Measurements from ENCODE around the gene PRKX.

The PRKX gene

GRCh38 chrX:3678328-3678727 is 35.1 kb downstream of the PRKX start:
- Histone ChIP-seq H3F3A (ENCODE audit: insufficient read depth) (no peaks in the 10 kb centered on the region), H3K27me3 (ENCODE audit: low read length) (no peaks in the 10 kb centered on the region), H3K27ac (ENCODE audit: low read depth, low read length) (no peak overlapping the region), H3K79me2 (ENCODE audit: insufficient read depth, low read length) (no peaks in the 10 kb centered on the region), H3K9ac (ENCODE audit: low read length) (no peak overlapping the region), H3K36me3 (ENCODE audit: low read length) (no peaks in the 10 kb centered on the region), H3K4me2 (ENCODE audit: low read depth, low read length, poor library complexity, severe bottlenecking) (no peak overlapping the region), H2AFZ (ENCODE audit: low read depth, low read length, severe bottlenecking) (no peak overlapping the region), H3K4me3 (ENCODE audit: insufficient read depth, low read length, poor library complexity, severe bottlenecking) (no peak overlapping the region), H4K20me1 (ENCODE audit: low read depth, low read length) (no peaks in the 10 kb centered on the region), H3K9me2 (replicated peaks; ENCODE audit: insufficient read depth, low read length) (no peaks in the 10 kb centered on the region), H3K9me3 (ENCODE audit: insufficient read depth, low read length) (no peaks in the 10 kb centered on the region)
- no peak for TF ChIP-seq EZH2phosphoT487 (conservative IDR thresholded peaks at IDR 0.05; ENCODE audit: low read length)
- TF ChIP-seq CTCF (IDR thresholded peaks at IDR 0.05; ENCODE audit: insufficient read depth, low read length, poor library complexity, severe bottlenecking), result no peak

GRCh38 chrX:3674881-3675280 is 38.6 kb downstream of the PRKX start:
- Histone ChIP-seq H4K20me1 (ENCODE audit: low read depth, low read length) (no peaks in the 10 kb centered on the region), H3K9me3 (ENCODE audit: insufficient read depth, low read length) (no peaks in the 10 kb centered on the region), H3K27ac (ENCODE audit: low read depth, low read length) (no peak overlapping the region), H3K79me2 (ENCODE audit: insufficient read depth, low read length) (no peaks in the 10 kb centered on the region), H3F3A (ENCODE audit: insufficient read depth) (no peaks in the 10 kb centered on the region), H3K27me3 (ENCODE audit: low read length) (no peaks in the 10 kb centered on the region), H3K4me3 (ENCODE audit: insufficient read depth, low read length, poor library complexity, severe bottlenecking) (no peak overlapping the region), H2AFZ (ENCODE audit: low read depth, low read length, severe bottlenecking) (no peak overlapping the region), H3K4me2 (ENCODE audit: low read depth, low read length, poor library complexity, severe bottlenecking) (no peak overlapping the region), H3K36me3 (ENCODE audit: low read length) (no peaks in the 10 kb centered on the region), H3K9me2 (replicated peaks; ENCODE audit: insufficient read depth, low read length) (no peaks in the 10 kb centered on the region), H3K9ac (ENCODE audit: low read length) (no peak overlapping the region)
- no peak for TF ChIP-seq CTCF (IDR thresholded peaks at IDR 0.05; ENCODE audit: insufficient read depth, low read length, poor library complexity, severe bottlenecking)
- TF ChIP-seq EZH2phosphoT487 (conservative IDR thresholded peaks at IDR 0.05; ENCODE audit: low read length), result no peak

GRCh38 chrX:3669841-3670475 is 43.5 kb downstream of the PRKX start:
- Histone ChIP-seq H3K27ac (ENCODE audit: low read depth, low read length) (no peak overlapping the region), H3K9me3 (ENCODE audit: insufficient read depth, low read length) (no peaks in the 10 kb centered on the region), H3K9me2 (replicated peaks; ENCODE audit: insufficient read depth, low read length) (no peaks in the 10 kb centered on the region), H3K9ac (ENCODE audit: low read length) (no peak overlapping the region), H3K4me2 (ENCODE audit: low read depth, low read length, poor library complexity, severe bottlenecking) (no peak overlapping the region), H3K4me3 (ENCODE audit: insufficient read depth, low read length, poor library complexity, severe bottlenecking) (no peak overlapping the region), H3K36me3 (ENCODE audit: low read length) (no peaks in the 10 kb centered on the region), H2AFZ (ENCODE audit: low read depth, low read length, severe bottlenecking) (no peak overlapping the region), H3K27me3 (ENCODE audit: low read length) (no peaks in the 10 kb centered on the region), H3K79me2 (ENCODE audit: insufficient read depth, low read length) (no peaks in the 10 kb centered on the region), H3F3A (ENCODE audit: insufficient read depth) (no peaks in the 10 kb centered on the region), H4K20me1 (ENCODE audit: low read depth, low read length) (no peaks in the 10 kb centered on the region)
- TF ChIP-seq EZH2phosphoT487 (conservative IDR thresholded peaks at IDR 0.05; ENCODE audit: low read length), result no peak
- TF ChIP-seq CTCF (IDR thresholded peaks at IDR 0.05; ENCODE audit: insufficient read depth, low read length, poor library complexity, severe bottlenecking), result no peak

All from SU-DHL-6 (cell line).